Fibroblast of lung (primary cell): ENCODE data around the gene ALPK3. TPM values are rescaled to one million over a fixed set of nuclear protein-coding genes. Genes with fewer than 3 reads are reported as not detected.
"Not testable (repeated sequence)": the region's sequence is repeated elsewhere in the genome, so short reads cannot be mapped to it uniquely, and the experiment has no call there.

Source experiments
- DNase-seq, 2 donors: peaks; one replicate each; pipeline versions ENCODE4 v3.0.0 to v3.0.0-alpha.2; 2010; ENCODE audit warnings: low read depth in 2 of 2
- H2AFZ ChIP-seq: 2 replicates; pipeline ENCODE4 v1.5.1; 2012; ENCODE audit warnings: low read length, control low read depth, inconsistent platforms
- H3K27ac ChIP-seq: 2 replicates; pipeline ENCODE4 v1.5.1; 2011; ENCODE audit warnings: low read length, control low read depth; ENCODE audit not compliant: insufficient read depth
- H3K27me3 ChIP-seq: 2 replicates; pipeline ENCODE4 v1.5.1; 2011; ENCODE audit warnings: mild to moderate bottlenecking, low read length; ENCODE audit not compliant: control insufficient read depth, insufficient read depth
- H3K36me3 ChIP-seq: 2 replicates; pipeline ENCODE4 v1.5.1; 2011; ENCODE audit warnings: low read length; ENCODE audit not compliant: control insufficient read depth, insufficient read depth
- H3K4me1 ChIP-seq: 2 replicates; pipeline ENCODE4 v1.5.1; 2011; ENCODE audit warnings: low read length; ENCODE audit not compliant: control insufficient read depth, insufficient read depth; ENCODE audit errors: extremely low read depth
- H3K4me2 ChIP-seq: 2 replicates; pipeline ENCODE4 v1.5.1; 2011; ENCODE audit warnings: low read length, control low read depth; ENCODE audit not compliant: insufficient read depth; ENCODE audit errors: extremely low read depth
- H3K4me3 ChIP-seq, 4 experiments: fragments of 200-600 bp in 1 of 4; sonication (generic) in 1 of 4; replicated peaks in 1 of 4; 2 replicates each; pipeline ENCODE4 v1.5.1; 2011 to 2016; ENCODE audit warnings: low read length in 4 of 4, low read depth in 3 of 4, mild to moderate bottlenecking in 3 of 4, control low read depth in 2 of 4, inconsistent platforms in 1 of 4, mixed read lengths in 1 of 4; ENCODE audit not compliant: insufficient read depth in 1 of 4; ENCODE audit errors: control extremely low read depth in 1 of 4
- H3K79me2 ChIP-seq: 2 replicates; pipeline ENCODE4 v1.5.1; 2012; ENCODE audit warnings: mild to moderate bottlenecking, low read length, inconsistent platforms; ENCODE audit not compliant: control insufficient read depth, insufficient read depth
- H3K9ac ChIP-seq: 2 replicates; pipeline ENCODE4 v1.5.1; 2011; ENCODE audit warnings: mild to moderate bottlenecking, low read length, control low read depth; ENCODE audit not compliant: insufficient read depth
- H3K9me3 ChIP-seq: 2 replicates; pipeline ENCODE4 v1.5.1; 2012; ENCODE audit warnings: low read depth, low read length; ENCODE audit not compliant: control insufficient read depth, insufficient read depth
- H4K20me1 ChIP-seq: 2 replicates; pipeline ENCODE4 v1.5.1; 2011; ENCODE audit warnings: low read length; ENCODE audit not compliant: control insufficient read depth, insufficient read depth; ENCODE audit errors: extremely low read depth
- EZH2 ChIP-seq: IDR thresholded peaks from 2 replicates; pipeline ENCODE4 v1.5.1; 2012; ENCODE audit warnings: low read length, control low read depth, mild to moderate bottlenecking; ENCODE audit errors: missing control alignments
- polyA plus RNA-seq, 2 donors: library from polyadenylated mRNA; depleted of rRNA in 1 of 2; stranded (reverse) in 1 of 2; unstranded in 1 of 2; fragments of >200 nt; gene quantifications; 2 replicates each; pipeline ENCODE4 v1.2.1, GENCODE V29; 2011 to 2012; ENCODE audit warnings: missing spikeins in 1 of 2
- total RNA-seq: library from RNA; depleted of rRNA; stranded (reverse); fragments of >200 nt; gene quantifications from 2 replicates; pipeline ENCODE4 v1.2.1, GENCODE V29; 2014
- TF ChIP-seq, protein P1 (sequence below), 2 donors: IDR thresholded peaks in 1 of 2; conservative IDR thresholded peaks in 1 of 2; 1 replicate in 1 of 2; 2 replicates in 1 of 2; pipeline ENCODE4 v1.5.1; 2011 to 2012; ENCODE audit warnings: low read length in 2 of 2, control low read depth in 1 of 2, inconsistent platforms in 1 of 2, low read depth in 1 of 2, mild to moderate bottlenecking in 1 of 2

The ALPK3 gene
- total and polyA plus RNA-seq, 2 donors (not counting 1 experiment from before 2014, with no cell fraction given): 0.03 to 0.50 TPM

GRCh38 chr15:84845631-84846030 lies 28.5 kb downstream of the ALPK3 start:
- H3K9me3 ChIP-seq, H3K4me1 ChIP-seq, H3K79me2 ChIP-seq, H3K27ac ChIP-seq, H3K4me3 ChIP-seq, H4K20me1 ChIP-seq, H2AFZ ChIP-seq, H3K36me3 ChIP-seq, H3K9ac ChIP-seq, H3K27me3 ChIP-seq, H3K4me2 ChIP-seq: not testable (repeated sequence)
- peak; percentile 46 to 75 for DNase-seq
- TF ChIP-seq, protein P1, sequence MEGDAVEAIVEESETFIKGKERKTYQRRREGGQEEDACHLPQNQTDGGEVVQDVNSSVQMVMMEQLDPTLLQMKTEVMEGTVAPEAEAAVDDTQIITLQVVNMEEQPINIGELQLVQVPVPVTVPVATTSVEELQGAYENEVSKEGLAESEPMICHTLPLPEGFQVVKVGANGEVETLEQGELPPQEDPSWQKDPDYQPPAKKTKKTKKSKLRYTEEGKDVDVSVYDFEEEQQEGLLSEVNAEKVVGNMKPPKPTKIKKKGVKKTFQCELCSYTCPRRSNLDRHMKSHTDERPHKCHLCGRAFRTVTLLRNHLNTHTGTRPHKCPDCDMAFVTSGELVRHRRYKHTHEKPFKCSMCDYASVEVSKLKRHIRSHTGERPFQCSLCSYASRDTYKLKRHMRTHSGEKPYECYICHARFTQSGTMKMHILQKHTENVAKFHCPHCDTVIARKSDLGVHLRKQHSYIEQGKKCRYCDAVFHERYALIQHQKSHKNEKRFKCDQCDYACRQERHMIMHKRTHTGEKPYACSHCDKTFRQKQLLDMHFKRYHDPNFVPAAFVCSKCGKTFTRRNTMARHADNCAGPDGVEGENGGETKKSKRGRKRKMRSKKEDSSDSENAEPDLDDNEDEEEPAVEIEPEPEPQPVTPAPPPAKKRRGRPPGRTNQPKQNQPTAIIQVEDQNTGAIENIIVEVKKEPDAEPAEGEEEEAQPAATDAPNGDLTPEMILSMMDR (conservative IDR thresholded peaks at IDR 0.05 in 1 of 2, IDR thresholded peaks at IDR 0.05 in 1 of 2; ENCODE audit: low read depth in 1 of 2, low read length in 2 of 2): peak; percentile 48 to 67

DNA sequence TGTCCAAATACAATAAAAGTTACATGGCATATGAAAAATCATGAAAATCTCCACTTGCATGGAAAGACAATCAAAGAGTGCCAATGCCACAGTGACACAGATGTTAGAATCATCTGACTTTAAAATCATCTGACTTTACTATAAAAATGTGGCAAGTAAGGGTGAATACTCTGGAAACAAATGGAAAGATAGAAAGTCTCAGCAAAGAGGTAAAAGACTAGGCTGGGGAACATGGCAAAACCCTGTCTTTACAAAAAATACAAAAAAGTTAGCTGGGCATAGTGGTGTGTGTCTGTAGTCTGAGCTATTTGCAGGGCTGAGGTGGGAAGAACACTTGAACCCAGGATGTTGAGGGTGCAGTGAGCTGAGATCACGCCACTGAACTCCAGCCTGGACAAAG lies 29.1 kb downstream of the ALPK3 start:
- TF ChIP-seq, protein P1 (conservative IDR thresholded peaks at IDR 0.05 in 1 of 2, IDR thresholded peaks at IDR 0.05 in 1 of 2; ENCODE audit: low read depth in 1 of 2, low read length in 2 of 2): no peak
- no peak for TF ChIP-seq EZH2
- Histone ChIP-seq H3K4me3 (no peak overlapping the region), H3K79me2 (no peaks in the 10 kb centered on the region)

DNA sequence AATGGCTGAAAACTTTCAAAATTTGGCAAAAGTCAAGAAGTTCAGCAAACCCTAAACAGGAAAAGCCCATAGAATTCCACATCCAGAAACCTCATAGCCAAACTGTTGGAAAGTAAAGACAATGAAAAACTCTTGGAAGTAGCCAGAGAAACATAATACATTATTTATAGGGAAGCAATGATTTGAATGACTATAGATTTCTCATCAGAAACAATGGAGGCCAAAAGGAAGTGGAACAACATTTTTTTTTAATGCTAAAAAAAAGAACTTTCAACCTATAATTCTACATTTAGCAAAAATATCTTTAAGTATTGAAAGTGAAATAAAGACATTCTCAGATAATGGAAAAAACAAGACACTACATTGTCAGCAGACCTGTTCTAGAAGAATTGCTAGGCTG lies 30.2 kb downstream of the ALPK3 start:
- no peaks in the 10 kb centered on the region for H3K4me1 ChIP-seq
- H3K4me2 ChIP-seq: no peak overlapping the region
- no peaks in the 10 kb centered on the region for H3K9me3 ChIP-seq
- no peak overlapping the region for H3K4me3 ChIP-seq
- no peak for DNase-seq
- H3K79me2 ChIP-seq: no peaks in the 10 kb centered on the region
- H3K27ac ChIP-seq: no peak overlapping the region
- no peaks in the 10 kb centered on the region for H3K27me3 ChIP-seq
- no peaks in the 10 kb centered on the region for H4K20me1 ChIP-seq
- no peak overlapping the region for H2AFZ ChIP-seq
- no peaks in the 10 kb centered on the region for H3K36me3 ChIP-seq
- H3K9ac ChIP-seq: no peak overlapping the region
- no peak for TF ChIP-seq EZH2
- TF ChIP-seq, protein P1 (conservative IDR thresholded peaks at IDR 0.05 in 1 of 2, IDR thresholded peaks at IDR 0.05 in 1 of 2; ENCODE audit: low read depth in 1 of 2, low read length in 2 of 2): no peak

More for the DNA sequence above, 29.1 kb downstream of the ALPK3 start:
- H3K4me1 ChIP-seq: no peaks in the 10 kb centered on the region
- H3K27ac ChIP-seq: no peak overlapping the region
- no peak for DNase-seq
- H3K36me3 ChIP-seq: no peaks in the 10 kb centered on the region
- H3K9ac ChIP-seq: no peak overlapping the region
- no peak overlapping the region for H2AFZ ChIP-seq
- H4K20me1 ChIP-seq: no peaks in the 10 kb centered on the region
- H3K27me3 ChIP-seq: no peaks in the 10 kb centered on the region
- no peaks in the 10 kb centered on the region for H3K9me3 ChIP-seq
- H3K4me2 ChIP-seq: no peak overlapping the region
